SU-DHL-6 (cell line): Measurements from ENCODE around the gene DIPK2A.

Source experiments
- EZH2phosphoT487 ChIP-seq: fragments of 200-600 bp; sonication (generic), shearing (Covaris generic); conservative IDR thresholded peaks from 2 replicates; pipeline ENCODE4 v1.6.1; 2018; ENCODE audit warnings: mild to moderate bottlenecking, antibody characterized with exemption, low read length, moderate library complexity, mixed read lengths
- TF ChIP-seq, protein P1 (sequence below): fragments of 200-600 bp; sonication (generic); IDR thresholded peaks from one replicate; pipeline ENCODE4 v1.5.1; 2017; ENCODE audit warnings: antibody characterized with exemption, mild to moderate bottlenecking, low read length, moderate library complexity; ENCODE audit not compliant: insufficient read depth, poor library complexity, severe bottlenecking

GRCh38 chr3:143952569-143953072 lies 19.0 kb upstream of the DIPK2A start:
- TF ChIP-seq, protein P1, sequence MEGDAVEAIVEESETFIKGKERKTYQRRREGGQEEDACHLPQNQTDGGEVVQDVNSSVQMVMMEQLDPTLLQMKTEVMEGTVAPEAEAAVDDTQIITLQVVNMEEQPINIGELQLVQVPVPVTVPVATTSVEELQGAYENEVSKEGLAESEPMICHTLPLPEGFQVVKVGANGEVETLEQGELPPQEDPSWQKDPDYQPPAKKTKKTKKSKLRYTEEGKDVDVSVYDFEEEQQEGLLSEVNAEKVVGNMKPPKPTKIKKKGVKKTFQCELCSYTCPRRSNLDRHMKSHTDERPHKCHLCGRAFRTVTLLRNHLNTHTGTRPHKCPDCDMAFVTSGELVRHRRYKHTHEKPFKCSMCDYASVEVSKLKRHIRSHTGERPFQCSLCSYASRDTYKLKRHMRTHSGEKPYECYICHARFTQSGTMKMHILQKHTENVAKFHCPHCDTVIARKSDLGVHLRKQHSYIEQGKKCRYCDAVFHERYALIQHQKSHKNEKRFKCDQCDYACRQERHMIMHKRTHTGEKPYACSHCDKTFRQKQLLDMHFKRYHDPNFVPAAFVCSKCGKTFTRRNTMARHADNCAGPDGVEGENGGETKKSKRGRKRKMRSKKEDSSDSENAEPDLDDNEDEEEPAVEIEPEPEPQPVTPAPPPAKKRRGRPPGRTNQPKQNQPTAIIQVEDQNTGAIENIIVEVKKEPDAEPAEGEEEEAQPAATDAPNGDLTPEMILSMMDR: no peak
- TF ChIP-seq EZH2phosphoT487: no peak
